Upper lobe of left lung (tissue), 4 donors: ENCODE results near the gene HDAC3.

Experiments used
- CTCF ChIP-seq, 6 experiments: fragments of 450-650 bp in 4 of 6; fragments of 200-600 bp in 2 of 6; sonication (generic) in 2 of 6; IDR thresholded peaks; one replicate each; pipeline ENCODE4 v1.5.1; 2016 to 2019; ENCODE audit warnings: antibody characterized with exemption in 6 of 6
- EP300 ChIP-seq, 4 donors: sonication (generic); formaldehyde crosslinking; IDR thresholded peaks; one replicate each; pipeline ENCODE4 v1.5.1; 2017; ENCODE audit warnings: antibody characterized with exemption in 4 of 4, control low read depth in 2 of 4
- POLR2A ChIP-seq, 4 donors: fragments of 450-650 bp; IDR thresholded peaks; one replicate each; pipeline ENCODE4 v1.5.1; 2016 to 2017; ENCODE audit warnings: antibody characterized with exemption in 4 of 4, mild to moderate bottlenecking in 2 of 4

- TF ChIP-seq POLR2A (IDR thresholded peaks at IDR 0.05) (no peak), EP300 (IDR thresholded peaks at IDR 0.05) (no peak), CTCF (IDR thresholded peaks at IDR 0.05) (no peak)
These were observed 3.4 kb upstream of the HDAC3 start for GRCh38 chr5:141640051-141640415.
